Right renal cortex interstitium (tissue), 3 donors: Measurements from ENCODE around the gene CFAP46. TPM values are rescaled to one million over a fixed set of nuclear protein-coding genes. Genes with fewer than 3 reads are reported as not detected.

Experiments
- DNase-seq, 3 donors: peaks; one replicate each; pipeline ENCODE4 v3.0.0-alpha.2; 2013; ENCODE audit warnings: low read depth in 3 of 3, low spot score in 2 of 3
- polyA plus RNA-seq, 3 donors: library from polyadenylated mRNA; unstranded; fragments of 120-200 nt; gene quantifications; one replicate each; pipeline ENCODE4 v1.2.1, GENCODE V29; 2013; ENCODE audit not compliant: insufficient read length in 3 of 3

The CFAP46 gene
- polyA plus RNA-seq, 3 donors: 6.1 to 7.8 (median 6.7) TPM

DNA sequence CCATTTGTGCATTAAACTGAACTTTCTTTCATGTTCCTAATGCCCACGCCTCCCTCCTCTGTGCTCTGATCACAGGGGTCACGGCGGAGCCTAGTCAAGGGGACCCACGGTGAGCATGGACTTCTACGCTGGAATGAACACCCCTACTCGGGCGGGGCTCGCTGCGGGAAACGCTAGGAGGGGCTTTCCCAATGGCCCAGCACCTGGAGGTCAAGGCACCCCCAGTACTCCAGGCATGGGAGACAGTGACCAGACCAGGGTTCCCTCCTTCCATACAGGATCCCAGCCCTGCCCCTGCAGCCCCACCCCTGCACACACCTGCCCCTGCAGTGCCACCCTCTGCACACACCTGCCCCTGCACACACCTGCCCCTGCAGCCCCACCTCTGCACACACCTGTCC is 129.4 kb downstream of the CFAP46 start:
- DNase-seq: no peak

DNA sequence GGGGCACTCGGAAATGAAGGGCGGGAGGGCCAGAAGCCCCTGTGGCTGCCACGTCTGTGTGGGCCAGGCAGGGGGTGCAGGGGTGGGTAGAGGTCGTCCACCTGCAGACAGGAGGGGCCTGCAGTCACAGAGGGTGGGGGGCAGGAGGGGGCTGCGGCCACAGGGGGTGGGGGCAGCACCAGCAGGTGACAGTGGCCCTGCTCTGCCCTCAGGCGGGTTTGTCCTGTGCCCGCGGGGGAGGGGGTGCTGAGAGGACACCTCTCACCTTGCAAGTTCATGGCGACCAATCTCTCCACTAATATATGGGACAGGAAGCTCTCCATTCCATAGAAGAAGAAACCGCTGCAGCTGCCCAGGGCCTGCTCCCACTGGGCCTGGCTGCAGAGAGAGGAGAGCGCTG is 129.8 kb downstream of the CFAP46 start:
- no peak for DNase-seq

GRCh38 chr10:132811891-132812481 is 130.4 kb downstream of the CFAP46 start:
- DNase-seq: no peak

GRCh38 chr10:132810807-132811700 is 131.3 kb downstream of the CFAP46 start:
- DNase-seq: no peak

DNA sequence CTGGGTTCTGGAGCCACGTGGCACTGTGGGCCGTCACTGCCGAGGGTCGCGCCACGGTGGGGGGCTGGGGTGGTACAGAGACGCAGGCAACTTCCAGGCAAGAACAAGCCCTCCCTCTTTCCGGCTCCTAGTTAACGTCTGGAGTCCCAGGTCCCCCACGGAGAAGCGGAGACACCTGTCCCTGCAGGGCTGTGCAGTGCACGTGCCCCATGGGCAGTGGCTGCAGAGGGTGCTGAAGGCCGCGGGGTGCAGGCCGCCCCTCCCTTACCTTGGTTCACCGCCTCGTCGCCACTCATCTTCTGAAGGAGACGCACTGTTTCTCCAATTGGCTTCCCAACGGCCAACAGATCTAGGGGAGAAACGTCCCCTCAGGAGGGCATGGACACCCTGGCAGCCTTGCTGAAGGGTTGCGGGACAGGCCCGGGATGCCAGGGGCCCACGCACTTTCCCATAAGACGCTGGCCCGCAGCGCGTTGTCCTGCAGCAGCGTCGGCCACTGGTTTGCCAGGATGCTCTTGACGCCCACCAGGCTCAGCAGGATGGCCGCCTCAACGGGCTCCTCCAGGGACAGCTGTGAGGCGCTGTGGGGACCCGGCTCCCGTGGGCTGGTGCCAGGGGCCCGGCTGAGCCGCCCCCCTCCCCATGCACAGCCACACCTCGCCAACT is 132.1 kb downstream of the CFAP46 start:
- DNase-seq: no peak

- no peak for DNase-seq
Observed at GRCh38 chr10:132809232-132810140, 132.9 kb downstream of the CFAP46 start.

DNA sequence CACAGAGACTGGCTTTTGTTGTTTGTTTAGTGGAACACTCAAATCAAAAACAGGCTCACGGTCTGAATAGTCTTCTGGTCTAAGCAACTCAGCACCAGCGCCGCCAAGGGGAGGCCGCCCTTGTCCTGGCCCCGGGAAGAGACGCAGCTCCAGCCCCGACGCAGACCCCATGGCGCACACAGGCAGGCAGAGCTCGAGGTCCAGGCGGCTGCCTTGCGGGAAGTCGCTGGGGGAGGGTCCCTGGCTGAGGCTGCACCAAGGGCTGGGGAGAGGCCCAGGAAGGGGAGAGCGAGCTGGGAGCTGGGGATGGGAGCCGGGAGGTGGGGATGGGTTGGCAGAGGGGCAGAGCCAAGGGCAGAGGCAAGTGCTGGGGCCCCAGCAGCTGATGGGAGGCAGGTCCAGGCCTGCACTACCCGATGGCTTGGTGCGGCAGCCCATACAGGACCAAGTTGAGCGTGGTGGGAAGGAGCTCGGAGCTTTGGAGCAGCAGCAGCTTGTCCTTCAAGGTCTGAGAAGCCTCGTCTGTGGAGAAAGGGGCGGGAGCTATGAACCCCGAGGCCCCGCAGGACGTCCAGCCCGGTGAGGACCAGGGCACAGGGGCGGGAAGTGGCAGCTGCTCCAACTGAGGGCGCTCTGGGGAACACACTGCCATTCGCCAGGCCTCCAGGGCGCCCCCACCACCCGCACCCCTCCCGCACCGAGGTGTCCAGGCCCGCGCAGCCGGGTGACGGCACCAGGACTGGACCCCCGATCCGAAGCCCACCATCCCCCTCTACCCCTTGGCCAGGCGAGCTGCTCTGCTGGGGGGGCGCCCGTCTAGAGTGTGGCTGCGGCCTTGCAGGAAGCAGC is 133.8 kb downstream of the CFAP46 start:
- no peak for DNase-seq

GRCh38 chr10:132807621-132808049 is 134.7 kb downstream of the CFAP46 start:
- DNase-seq: no peak

DNA sequence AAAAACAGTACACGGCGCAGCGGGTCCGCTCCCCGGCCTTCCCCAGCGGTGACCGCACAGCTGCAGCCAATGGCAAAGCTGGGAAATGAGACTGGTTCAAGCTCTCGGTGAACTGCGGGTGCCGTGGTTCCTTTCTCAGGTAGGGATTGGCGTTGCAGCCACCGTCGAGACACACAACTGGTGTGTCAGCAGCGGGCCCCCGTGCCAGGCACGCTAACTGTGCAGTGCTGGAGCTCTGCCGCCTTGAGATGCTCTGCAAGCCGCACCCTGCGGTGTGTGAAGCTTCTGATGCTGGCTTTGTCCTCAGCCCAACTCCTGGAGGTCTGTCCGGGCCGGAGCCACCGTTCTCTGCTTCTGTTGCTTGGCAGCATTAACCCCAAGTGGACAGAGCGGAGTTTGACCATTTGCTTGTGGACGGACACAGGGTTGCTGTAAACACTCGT is 135.8 kb downstream of the CFAP46 start:
- no peak for DNase-seq

DNA sequence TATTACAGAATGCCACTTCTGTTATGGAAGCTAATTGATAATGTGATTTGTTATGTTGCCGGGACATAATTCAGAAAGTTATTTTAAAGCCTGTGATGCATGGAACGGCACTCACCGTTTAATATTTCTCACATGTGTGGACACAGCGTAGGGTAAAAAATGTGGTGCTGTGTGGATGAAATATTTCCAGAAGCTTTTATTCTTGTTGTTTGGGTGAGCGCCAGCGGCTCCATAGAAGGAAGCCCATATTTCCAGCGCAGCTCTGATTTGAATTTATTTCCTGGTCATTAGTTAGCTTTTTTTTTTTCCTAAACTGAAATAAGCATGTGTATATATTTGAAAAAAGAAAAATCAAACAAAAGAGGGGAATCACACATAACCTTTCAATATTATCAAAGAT is 136.3 kb downstream of the CFAP46 start:
- no peak for DNase-seq

- no peak for DNase-seq
Observed at GRCh38 chr10:132805599-132805998, 136.8 kb downstream of the CFAP46 start.

GRCh38 chr10:132804785-132805426 is 137.5 kb downstream of the CFAP46 start:
- no peak for DNase-seq

- no peak for DNase-seq
Observed at GRCh38 chr10:132804287-132804686, 138.1 kb downstream of the CFAP46 start.

DNA sequence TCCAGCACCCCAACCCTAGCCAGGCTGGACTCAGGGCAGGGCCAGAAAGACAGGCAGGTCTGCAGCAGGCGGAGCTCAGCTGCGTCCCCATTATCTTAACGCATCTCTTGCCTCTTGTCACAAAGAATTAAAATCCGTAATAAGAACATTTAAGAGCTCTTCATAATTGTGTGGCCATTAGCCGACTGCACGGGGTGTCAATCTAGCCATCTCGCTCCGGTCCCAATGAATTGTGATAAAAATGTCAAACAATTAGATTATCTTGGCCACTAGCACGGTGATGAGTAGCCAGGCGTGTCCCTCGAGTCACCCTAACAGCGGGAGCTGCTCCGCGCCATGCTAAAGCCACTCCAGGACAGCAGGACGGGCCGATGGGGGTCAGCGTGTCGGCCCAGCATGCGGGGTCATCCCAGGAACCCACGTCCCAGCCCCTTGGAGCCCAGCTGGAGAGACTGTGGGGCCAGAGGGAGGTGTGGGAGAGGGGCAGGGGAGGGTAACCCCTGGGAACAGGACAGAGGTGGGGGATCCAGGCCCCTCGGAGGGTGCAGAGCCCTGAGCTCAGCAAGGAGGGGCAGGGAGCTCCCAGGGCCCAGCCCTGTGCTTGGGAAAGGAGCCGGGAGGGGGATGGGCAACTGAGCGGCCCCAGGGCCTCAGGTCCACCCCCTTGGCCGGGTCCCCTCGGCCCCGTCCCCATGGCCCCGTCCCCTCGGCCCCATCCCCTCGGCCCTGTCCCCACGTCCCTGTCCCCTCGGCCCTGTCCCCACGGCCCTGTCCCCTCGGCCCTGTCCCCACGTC is 138.8 kb downstream of the CFAP46 start:
- no peak for DNase-seq

- DNase-seq: no peak
Observed at GRCh38 chr10:132802694-132803320, 139.6 kb downstream of the CFAP46 start.

DNA sequence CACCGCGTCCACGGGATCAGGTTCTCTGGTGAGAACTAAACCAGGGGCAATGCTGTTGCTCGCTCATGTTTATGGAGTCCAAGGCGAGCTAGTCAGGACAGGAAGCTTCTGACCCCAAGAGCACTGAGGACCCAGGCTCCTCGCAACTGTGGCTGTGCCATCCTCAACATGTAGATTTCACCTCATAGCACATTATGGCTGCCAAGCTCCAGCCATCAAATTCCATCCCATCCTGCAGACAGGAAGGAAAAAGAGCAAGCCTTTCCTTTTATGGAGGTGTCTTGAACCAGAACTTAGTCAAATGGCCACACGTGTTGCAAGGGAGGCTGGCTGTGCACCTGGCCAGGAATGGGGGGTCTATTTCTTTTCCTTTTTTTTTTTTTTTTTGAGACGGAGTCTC is 140.3 kb downstream of the CFAP46 start:
- no peak for DNase-seq

DNA sequence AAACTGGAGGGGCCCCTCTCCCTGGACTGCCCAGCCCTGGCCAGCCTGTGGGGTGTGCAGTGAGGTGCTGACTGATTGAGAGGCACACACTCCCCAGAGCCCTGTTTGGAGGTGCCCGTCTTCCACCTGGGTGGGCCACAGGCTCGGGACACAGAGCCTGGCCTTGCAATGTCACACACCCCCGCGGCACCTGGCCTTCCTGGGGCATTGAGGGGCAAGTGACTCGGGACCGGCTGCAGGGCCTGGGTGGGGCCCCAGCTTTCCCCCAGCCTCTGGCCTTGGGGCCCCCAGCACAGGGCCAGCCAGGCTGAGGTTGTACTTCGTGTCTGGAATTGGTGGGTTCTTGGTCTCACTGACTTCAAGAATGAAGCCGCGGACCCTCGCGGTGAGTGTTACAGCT is 142.5 kb downstream of the CFAP46 start:
- no peak for DNase-seq

GRCh38 chr10:132798876-132799275 is 143.5 kb downstream of the CFAP46 start:
- DNase-seq: no peak
